ENCODE results near the gene DPP3. TPM values are rescaled to one million over a fixed set of nuclear protein-coding genes. Genes with fewer than 3 reads are reported as not detected.

The DPP3 gene
- total RNA-seq, 2 donors from 2014 or later: 77.4 to 122 TPM

GRCh38 chr11:66479394-66480116 lies 679 bp upstream of the DPP3 start:
- H3K27me3 Mint-ChIP-seq: no peaks in the 10 kb centered on the region
- no peak for ATAC-seq
- H3K4me1 Mint-ChIP-seq (ENCODE audit: low read depth in 2 of 2): peaks cover 24 to 29% of the 10 kb centered on the region in 2 donors

GRCh38 chr11:66484806-66485380 lies 4.7 kb downstream of the DPP3 start:
- no peaks in the 10 kb centered on the region for H3K9me3 Mint-ChIP-seq
- no peaks in the 10 kb centered on the region for H3K27me3 Mint-ChIP-seq
- ATAC-seq (no peak), DNase-seq (ENCODE audit: low spot score) (no peak)
- H3K4me1 Mint-ChIP-seq (ENCODE audit: low read depth in 2 of 2): peaks cover 8 to 11% of the 10 kb centered on the region in 2 donors
- H3K36me3 Mint-ChIP-seq: no peaks in the 10 kb centered on the region
- no peak overlapping the region for H3K27ac Mint-ChIP-seq
- H3K4me3 Mint-ChIP-seq: no peak overlapping the region

More at GRCh38 chr11:66479394-66480116, 679 bp upstream of the DPP3 start:
- no peak for DNase-seq (ENCODE audit: low spot score)
- H3K36me3 Mint-ChIP-seq: no peaks in the 10 kb centered on the region
- H3K27ac Mint-ChIP-seq: peak overlapping the region; percentile 73 to 87
- peak overlapping the region; percentile 86 for H3K4me3 Mint-ChIP-seq
- H3K9me3 Mint-ChIP-seq: no peaks in the 10 kb centered on the region

DNA sequence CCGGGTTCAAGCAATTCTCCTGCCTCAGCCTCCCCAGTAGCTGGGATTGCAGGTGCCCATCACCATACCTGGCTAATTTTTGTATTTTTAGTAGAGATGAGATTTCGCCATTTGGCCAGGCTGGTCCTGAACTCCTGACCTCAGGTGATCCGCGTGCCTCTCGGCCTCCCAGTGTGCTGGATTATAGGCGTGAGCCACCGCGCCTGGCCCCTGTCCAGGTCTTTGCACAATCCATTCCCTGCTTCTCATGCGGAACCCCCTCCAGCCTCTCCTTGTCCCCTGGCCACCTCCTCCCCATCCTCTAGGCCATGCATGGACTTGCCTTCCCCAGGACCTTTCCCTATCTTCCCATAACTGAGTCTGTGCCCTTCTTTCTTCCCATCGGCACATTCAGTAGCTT lies 8.7 kb downstream of the DPP3 start:
- H3K36me3 Mint-ChIP-seq: no peaks in the 10 kb centered on the region
- H3K4me1 Mint-ChIP-seq (ENCODE audit: low read depth in 2 of 2): peaks cover 0 to 5% of the 10 kb centered on the region in 2 donors
- DNase-seq (ENCODE audit: low spot score) (no peak), ATAC-seq (no peak)
- H3K27ac Mint-ChIP-seq: no peak overlapping the region
- H3K4me3 Mint-ChIP-seq: no peak overlapping the region
- H3K9me3 Mint-ChIP-seq: no peaks in the 10 kb centered on the region
- no peaks in the 10 kb centered on the region for H3K27me3 Mint-ChIP-seq

DNA sequence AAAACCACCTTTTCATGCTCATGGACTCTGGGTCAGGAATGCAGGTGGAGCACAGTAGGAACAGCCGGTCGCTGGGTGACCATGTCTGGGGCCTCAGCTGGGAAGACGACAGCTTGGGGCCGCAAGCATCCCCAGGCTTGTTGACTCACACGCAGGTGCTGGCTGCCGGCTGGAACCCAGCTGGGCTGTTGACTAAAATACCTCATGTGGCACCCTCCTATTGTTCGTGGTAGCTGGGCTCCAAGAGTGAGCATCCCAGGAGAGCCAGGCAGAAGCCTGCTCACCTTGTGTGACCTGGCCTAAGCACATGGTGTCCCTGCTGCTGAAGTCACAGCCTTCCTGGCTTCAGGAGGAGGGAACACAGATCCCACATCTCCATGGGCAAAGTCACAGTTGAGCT lies 9.4 kb downstream of the DPP3 start:
- Mint-ChIP-seq H3K27me3 (no peaks in the 10 kb centered on the region), H3K27ac (no peak overlapping the region), H3K9me3 (no peaks in the 10 kb centered on the region), H3K36me3 (no peaks in the 10 kb centered on the region), H3K4me3 (no peak overlapping the region), H3K4me1 (ENCODE audit: low read depth in 2 of 2) (peaks cover 0 to 4% of the 10 kb centered on the region in 2 donors)
- DNase-seq (ENCODE audit: low spot score) (no peak), ATAC-seq (no peak)

DNA sequence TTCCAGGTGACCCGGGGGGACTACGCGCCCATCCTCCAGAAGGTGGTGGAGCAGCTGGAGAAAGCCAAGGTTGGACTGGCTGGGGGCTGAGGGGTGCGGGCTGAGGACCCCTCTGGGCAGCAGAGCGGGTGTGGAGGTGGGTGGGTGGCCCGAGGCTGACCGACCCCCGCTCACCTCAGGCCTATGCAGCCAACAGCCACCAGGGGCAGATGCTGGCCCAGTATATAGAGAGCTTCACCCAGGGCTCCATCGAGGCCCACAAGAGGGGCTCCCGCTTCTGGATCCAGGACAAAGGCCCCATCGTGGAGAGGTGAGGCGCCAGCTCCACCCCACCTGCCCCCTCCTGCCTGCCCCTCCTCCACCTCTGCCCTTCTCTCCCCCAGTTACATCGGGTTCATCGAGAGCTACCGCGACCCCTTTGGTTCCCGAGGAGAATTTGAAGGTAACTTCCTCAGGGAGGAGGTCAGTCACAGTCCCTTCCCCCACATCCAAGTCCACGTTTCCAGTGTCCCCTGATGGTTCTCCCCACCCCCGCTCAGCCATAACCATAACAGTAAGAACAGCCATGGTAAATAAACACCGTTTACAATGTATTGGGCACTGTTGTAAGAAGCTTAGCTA lies 11.2 kb downstream of the DPP3 start:
- ATAC-seq (no peak), DNase-seq (ENCODE audit: low spot score) (no peak)
- Mint-ChIP-seq H3K27me3 (no peaks in the 10 kb centered on the region), H3K4me3 (no peak overlapping the region), H3K9me3 (no peaks in the 10 kb centered on the region), H3K36me3 (no peaks in the 10 kb centered on the region), H3K4me1 (ENCODE audit: low read depth in 2 of 2) (peaks cover 0 to 3% of the 10 kb centered on the region in 2 donors), H3K27ac (no peak overlapping the region)

DNA sequence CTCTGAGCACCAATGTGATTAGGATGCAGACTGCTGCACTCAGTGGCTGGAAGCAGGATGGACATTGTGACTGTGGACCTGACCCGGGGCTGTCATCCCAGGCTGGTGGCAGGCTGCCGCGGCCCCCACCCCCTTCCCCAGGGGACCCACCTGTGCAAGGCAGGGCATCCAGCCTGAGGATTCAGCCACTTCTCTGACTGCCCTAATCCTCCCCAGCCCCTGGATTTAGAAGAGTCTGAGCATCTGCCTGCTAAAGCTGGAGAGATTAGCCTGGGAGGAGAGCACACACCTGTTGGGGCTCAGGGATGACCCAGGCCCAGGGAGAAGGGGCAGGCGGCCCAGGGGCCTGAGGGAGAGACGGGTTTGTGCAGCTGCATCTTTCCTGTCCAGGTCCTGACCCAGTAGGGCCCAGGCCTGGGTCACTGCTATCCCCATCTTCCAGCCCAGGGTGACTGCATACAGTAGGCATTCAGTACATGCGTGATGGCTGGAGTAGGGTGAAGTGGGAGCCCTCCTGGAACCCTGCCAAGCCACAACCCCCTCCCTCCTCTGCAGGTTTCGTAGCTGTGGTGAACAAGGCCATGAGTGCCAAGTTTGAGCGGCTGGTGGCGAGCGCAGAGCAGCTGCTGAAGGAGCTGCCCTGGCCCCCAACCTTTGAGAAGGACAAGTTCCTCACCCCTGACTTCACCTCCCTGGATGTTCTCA lies 12.1 kb downstream of the DPP3 start:
- Mint-ChIP-seq H3K27ac (no peak overlapping the region), H3K4me1 (ENCODE audit: low read depth in 2 of 2) (peaks cover 0 to 3% of the 10 kb centered on the region in 2 donors), H3K4me3 (no peak overlapping the region), H3K27me3 (no peaks in the 10 kb centered on the region), H3K9me3 (no peaks in the 10 kb centered on the region), H3K36me3 (no peaks in the 10 kb centered on the region)
- ATAC-seq: no peak
- no peak for DNase-seq (ENCODE audit: low spot score)

DNA sequence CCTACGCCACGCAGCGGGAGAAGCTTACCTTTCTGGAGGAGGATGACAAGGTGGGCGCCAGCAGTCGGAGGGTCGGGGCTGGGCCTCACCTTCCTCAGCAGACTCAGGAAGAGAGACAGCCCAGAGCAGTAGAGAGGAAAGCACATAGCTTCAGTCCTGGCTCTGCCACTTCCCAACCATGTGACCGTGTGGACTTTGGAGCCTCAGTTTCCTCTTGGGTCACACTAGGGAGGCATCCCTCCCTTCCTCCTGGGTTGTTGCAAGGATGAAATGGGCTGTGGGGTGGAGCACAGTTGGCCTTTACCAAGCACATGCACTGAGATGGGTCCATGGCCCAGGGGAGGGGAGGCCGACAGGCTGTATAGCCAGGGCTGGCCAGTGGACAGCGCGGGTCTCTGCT lies 12.9 kb downstream of the DPP3 start:
- H3K27ac Mint-ChIP-seq: no peak overlapping the region
- no peaks in the 10 kb centered on the region for H3K27me3 Mint-ChIP-seq
- no peak overlapping the region for H3K4me3 Mint-ChIP-seq
- no peaks in the 10 kb centered on the region for H3K9me3 Mint-ChIP-seq
- peaks cover 0 to 3% of the 10 kb centered on the region in 2 donors for H3K4me1 Mint-ChIP-seq (ENCODE audit: low read depth in 2 of 2)
- ATAC-seq (no peak), DNase-seq (ENCODE audit: low spot score) (no peak)
- H3K36me3 Mint-ChIP-seq: no peaks in the 10 kb centered on the region

DNA sequence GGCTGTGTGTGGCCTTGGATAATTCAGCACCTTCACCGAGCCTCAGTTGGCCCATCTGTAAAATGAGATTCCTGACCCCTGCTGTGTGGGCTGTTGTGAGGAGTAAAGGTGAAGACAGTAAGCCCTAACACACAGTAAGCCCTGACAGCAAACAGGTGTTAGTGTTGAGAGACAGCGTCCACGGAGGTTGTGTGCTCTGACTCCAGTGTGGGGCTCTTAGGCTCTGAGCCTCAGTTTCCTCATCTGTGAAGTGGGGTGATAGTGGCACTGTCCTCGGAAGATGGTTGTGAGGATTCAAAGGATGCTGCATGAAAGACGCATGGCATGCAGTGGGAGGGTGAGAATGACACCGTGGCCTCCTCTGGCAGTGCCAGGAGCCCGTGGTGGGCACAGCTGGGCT lies 14.2 kb downstream of the DPP3 start:
- Mint-ChIP-seq H3K4me1 (ENCODE audit: low read depth in 2 of 2) (peaks cover 0 to 3% of the 10 kb centered on the region in 2 donors), H3K9me3 (no peaks in the 10 kb centered on the region), H3K27ac (no peak overlapping the region), H3K4me3 (no peak overlapping the region), H3K27me3 (no peaks in the 10 kb centered on the region), H3K36me3 (no peaks in the 10 kb centered on the region)
- DNase-seq (ENCODE audit: low spot score): no peak
- ATAC-seq: no peak

GRCh38 chr11:66494935-66495334 lies 14.7 kb downstream of the DPP3 start:
- no peaks in the 10 kb centered on the region for H3K36me3 Mint-ChIP-seq
- H3K9me3 Mint-ChIP-seq: no peaks in the 10 kb centered on the region
- no peak overlapping the region for H3K4me3 Mint-ChIP-seq
- H3K4me1 Mint-ChIP-seq (ENCODE audit: low read depth in 2 of 2): peaks cover 0 to 3% of the 10 kb centered on the region in 2 donors
- no peaks in the 10 kb centered on the region for H3K27me3 Mint-ChIP-seq
- ATAC-seq (no peak), DNase-seq (ENCODE audit: low spot score) (no peak)
- no peak overlapping the region for H3K27ac Mint-ChIP-seq

- ATAC-seq: no peak
- Mint-ChIP-seq H3K4me1 (ENCODE audit: low read depth in 2 of 2) (peaks cover 0 to 3% of the 10 kb centered on the region in 2 donors), H3K4me3 (no peak overlapping the region), H3K27me3 (no peaks in the 10 kb centered on the region), H3K36me3 (no peaks in the 10 kb centered on the region), H3K9me3 (no peaks in the 10 kb centered on the region), H3K27ac (no peak overlapping the region)
- DNase-seq (ENCODE audit: low spot score): no peak
Observed at GRCh38 chr11:66495401-66495854, 15.2 kb downstream of the DPP3 start.

- no peak overlapping the region for H3K27ac Mint-ChIP-seq
- no peaks in the 10 kb centered on the region for H3K27me3 Mint-ChIP-seq
- no peak overlapping the region for H3K4me3 Mint-ChIP-seq
- no peak for ATAC-seq
- H3K4me1 Mint-ChIP-seq (ENCODE audit: low read depth in 2 of 2): peaks cover 0 to 3% of the 10 kb centered on the region in 2 donors
- DNase-seq (ENCODE audit: low spot score): no peak
- H3K9me3 Mint-ChIP-seq: no peaks in the 10 kb centered on the region
- H3K36me3 Mint-ChIP-seq: no peaks in the 10 kb centered on the region
Observed at GRCh38 chr11:66497206-66497605, 17.0 kb downstream of the DPP3 start.

DNA sequence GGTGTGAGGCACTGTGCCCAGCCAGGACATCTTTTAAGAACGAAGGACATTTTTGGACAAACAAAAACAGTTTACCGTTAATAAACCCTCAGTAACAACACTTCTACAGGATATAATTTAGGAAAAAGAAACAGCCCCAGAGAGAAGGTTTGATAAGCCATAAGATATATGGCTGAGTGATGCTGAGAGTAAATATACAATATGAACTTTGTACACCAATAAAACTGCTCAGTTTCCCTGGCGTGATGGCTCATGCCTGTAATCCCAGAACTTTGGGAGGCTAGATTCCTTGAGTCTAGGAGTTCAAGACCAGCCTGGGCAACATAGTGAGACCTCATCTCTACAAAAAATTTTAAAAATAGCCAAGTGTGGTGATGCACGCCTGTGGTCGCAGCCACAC lies 18.3 kb downstream of the DPP3 start:
- Mint-ChIP-seq H3K9me3 (no peaks in the 10 kb centered on the region), H3K4me3 (no peak overlapping the region), H3K4me1 (ENCODE audit: low read depth in 2 of 2) (no peaks in the 10 kb centered on the region), H3K27ac (no peak overlapping the region), H3K27me3 (no peaks in the 10 kb centered on the region), H3K36me3 (no peaks in the 10 kb centered on the region)
- ATAC-seq: no peak
- DNase-seq (ENCODE audit: low spot score): no peak

DNA sequence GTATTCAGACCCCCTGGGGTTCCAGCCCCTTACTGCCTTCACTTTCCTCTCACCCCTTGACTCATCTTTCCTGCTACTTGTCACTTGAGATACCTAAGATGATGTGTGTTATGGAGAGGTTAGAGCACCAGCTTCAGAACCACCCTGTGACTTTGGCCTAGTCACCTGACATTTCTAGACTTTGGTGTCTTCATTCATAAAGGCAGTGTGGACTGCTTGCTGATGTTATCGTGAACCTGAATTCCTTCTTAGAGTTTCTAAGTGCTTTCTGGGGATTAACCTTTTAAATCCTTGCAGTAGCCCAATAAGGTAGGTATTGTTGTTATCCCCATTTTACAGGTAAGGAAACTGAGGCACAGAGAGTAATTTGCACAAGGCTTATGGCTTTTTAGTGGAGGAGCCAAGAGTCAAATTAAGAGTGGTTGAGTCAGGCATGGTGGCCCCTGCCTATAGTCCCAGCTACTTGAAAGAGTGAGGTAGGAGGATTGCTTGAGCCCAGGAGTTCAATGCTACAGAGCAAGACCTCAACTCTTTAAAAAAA lies 25.1 kb downstream of the DPP3 start:
- no peak for DNase-seq (ENCODE audit: low spot score)
- no peak for ATAC-seq
- Mint-ChIP-seq H3K4me3 (no peak overlapping the region), H3K27ac (no peak overlapping the region), H3K27me3 (no peaks in the 10 kb centered on the region), H3K36me3 (peaks cover 5% of the 10 kb centered on the region), H3K4me1 (ENCODE audit: low read depth in 2 of 2) (no peaks in the 10 kb centered on the region), H3K9me3 (no peaks in the 10 kb centered on the region)
